Common myeloid progenitor, CD34-positive (primary cell): ENCODE data around the gene TRPM3.
A peak's percentile ranks its signal among the peaks of the same experiment; 100 is the strongest.

Experiments
- CTCF ChIA-PET: fragments of 350-600 bp; sonication (Branson Sonifier 250); formaldehyde crosslinking; loops from one replicate; lab custom pipeline; 2021; ENCODE audit warnings: antibody characterized with exemption; lab: Charles Lee
- POLR2A ChIA-PET: fragments of 350-600 bp; sonication (Branson Sonifier 250); formaldehyde crosslinking; loops from one replicate; lab custom pipeline; 2021; ENCODE audit warnings: antibody characterized with exemption; lab: Charles Lee
- DNase-seq, 3 donors: peaks; one replicate each; pipeline versions ENCODE4 v3.0.0 to v3.0.0-alpha.2; 2013
- H3K27ac ChIP-seq, 2 experiments: 1 replicate in 1 of 2; 2 replicates in 1 of 2; pipeline ENCODE4 v1.7.0; 2013; ENCODE audit warnings: inconsistent platforms in 2 of 2, low read length in 2 of 2, mild to moderate bottlenecking in 2 of 2, low read depth in 1 of 2, moderate library complexity in 1 of 2; ENCODE audit not compliant: severe bottlenecking in 2 of 2, insufficient read depth in 1 of 2, poor library complexity in 1 of 2
- H3K27me3 ChIP-seq, 5 experiments: replicated peaks in 2 of 5; 1 replicate in 3 of 5; 2 replicates in 2 of 5; pipeline versions ENCODE4 v1.6.1 to v1.7.0; 2013; ENCODE audit warnings: low read length in 4 of 5, mild to moderate bottlenecking in 2 of 5, moderate library complexity in 2 of 5, inconsistent platforms in 1 of 5; ENCODE audit not compliant: insufficient read depth in 5 of 5, control insufficient read depth in 4 of 5
- H3K36me3 ChIP-seq, 4 experiments: 1 replicate in 2 of 4; 2 replicates in 2 of 4; pipeline versions ENCODE4 v1.6.1 to v1.7.0; 2013; ENCODE audit warnings: low read length in 3 of 4, control low read depth in 1 of 4, mild to moderate bottlenecking in 1 of 4; ENCODE audit not compliant: control insufficient read depth in 4 of 4, insufficient read depth in 4 of 4
- H3K4me1 ChIP-seq, 4 experiments: 1 replicate in 3 of 4; 2 replicates in 1 of 4; pipeline versions ENCODE4 v1.6.1 to v1.7.1; 2013; ENCODE audit warnings: low read length in 3 of 4, mild to moderate bottlenecking in 3 of 4, control low read depth in 1 of 4, inconsistent platforms in 1 of 4, moderate library complexity in 1 of 4; ENCODE audit not compliant: control insufficient read depth in 4 of 4, insufficient read depth in 4 of 4; ENCODE audit errors: control extremely low read depth in 1 of 4
- H3K4me3 ChIP-seq, 7 experiments: 1 replicate in 4 of 7; 2 replicates in 3 of 7; pipeline versions ENCODE4 v1.5.1 to v1.7.0; 2013; ENCODE audit warnings: mild to moderate bottlenecking in 7 of 7, low read length in 6 of 7, moderate library complexity in 6 of 7, inconsistent platforms in 2 of 7, low read depth in 2 of 7, control low read depth in 1 of 7; ENCODE audit not compliant: insufficient read depth in 4 of 7, control insufficient read depth in 1 of 7; ENCODE audit errors: extremely low read depth in 1 of 7
- H3K9me3 ChIP-seq, 5 experiments: 1 replicate in 4 of 5; 2 replicates in 1 of 5; pipeline versions ENCODE4 v1.6.1 to v1.7.1; 2013; ENCODE audit warnings: low read length in 4 of 5, mild to moderate bottlenecking in 2 of 5, inconsistent platforms in 1 of 5, low read depth in 1 of 5, moderate library complexity in 1 of 5; ENCODE audit not compliant: control insufficient read depth in 4 of 5, insufficient read depth in 2 of 5; ENCODE audit errors: control extremely low read depth in 1 of 5
- WGBS: methylation state at CpG from one replicate; pipeline ENCODE4 v1.1.5; 2013; ENCODE audit not compliant: insufficient coverage; 5-methylcytosine and 5-hydroxymethylcytosine counted together

The TRPM3 gene

DNA sequence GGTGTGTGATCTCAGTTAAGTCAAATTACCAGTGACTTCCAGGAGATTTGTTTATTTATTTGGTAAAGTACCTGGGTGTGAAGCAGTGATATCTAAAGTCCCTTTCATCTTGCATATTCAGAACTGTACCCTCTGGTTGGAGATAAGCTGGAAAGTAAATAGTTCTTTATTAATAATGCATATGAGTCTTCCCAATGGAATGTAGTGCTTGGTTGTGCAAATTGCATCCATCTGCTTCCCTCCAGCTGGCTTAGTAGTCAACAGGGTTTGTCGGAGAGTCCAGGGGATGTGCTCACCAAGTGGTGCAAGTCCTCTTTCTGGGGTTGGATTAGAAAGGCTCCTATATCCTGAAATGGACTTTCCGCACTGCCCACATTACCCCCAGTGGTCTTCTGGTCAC is 42.0 kb downstream of the TRPM3 start:
- H3K27ac ChIP-seq = no peak overlapping the region
- no peaks in the 10 kb centered on the region for H3K27me3 ChIP-seq
- ChIA-PET CTCF (no interaction called here), POLR2A (no interaction called here)
- no peak overlapping the region for H3K4me3 ChIP-seq
- H3K4me1 ChIP-seq = no peaks in the 10 kb centered on the region
- H3K9me3 ChIP-seq = no peaks in the 10 kb centered on the region
- WGBS = 100% methylated on average over 1 of the region's 2 CpGs
- H3K36me3 ChIP-seq = no peaks in the 10 kb centered on the region
- DNase-seq = no peak

GRCh38 chr9:71076096-71076495 is 45.3 kb downstream of the TRPM3 start:
- CTCF ChIA-PET = no interaction called here
- 100% methylated on average over 3 of the region's 6 CpGs for WGBS
- Histone ChIP-seq H3K9me3 (no peaks in the 10 kb centered on the region), H3K36me3 (no peaks in the 10 kb centered on the region), H3K27me3 (no peaks in the 10 kb centered on the region), H3K27ac (no peak overlapping the region), H3K4me3 (no peak overlapping the region), H3K4me1 (no peaks in the 10 kb centered on the region)
- no peak for DNase-seq
- POLR2A ChIA-PET = no interaction called here

DNA sequence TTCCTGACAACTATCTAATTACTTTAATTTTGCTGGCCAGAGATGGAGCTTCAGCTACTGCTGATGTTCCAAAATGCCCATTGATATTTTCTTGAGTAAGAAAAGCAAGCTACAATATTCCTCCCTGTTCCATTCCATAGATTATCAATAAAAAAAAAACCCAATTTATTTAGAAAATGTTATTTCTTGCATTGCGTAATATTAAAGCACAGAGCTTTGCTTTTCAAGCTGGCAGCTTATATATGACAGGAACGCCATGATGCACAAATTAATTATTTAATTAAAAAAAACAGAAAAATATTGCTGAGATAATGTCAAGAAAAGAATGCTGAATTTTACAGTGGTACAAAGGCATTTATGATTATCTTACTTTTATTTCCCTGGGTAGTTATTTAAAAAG is 47.9 kb downstream of the TRPM3 start:
- ChIA-PET POLR2A (no interaction called here), CTCF (no interaction called here)
- Histone ChIP-seq H3K36me3 (no peaks in the 10 kb centered on the region), H3K9me3 (no peaks in the 10 kb centered on the region), H3K4me1 (no peaks in the 10 kb centered on the region), H3K4me3 (no peak overlapping the region), H3K27me3 (no peaks in the 10 kb centered on the region), H3K27ac (no peak overlapping the region)
- no peak for DNase-seq
- no CpG with 5 or more reads among the region's 2 CpGs for WGBS

- 96% methylated on average over 4 of the region's 5 CpGs for WGBS
- H3K36me3 ChIP-seq = no peaks in the 10 kb centered on the region
- CTCF ChIA-PET = interaction anchor here (1.0 kb wide), 1 partner anchor 16 kb away, joined by 3 read pairs; no protein-coding TSS in a partner anchor
- H3K9me3 ChIP-seq = no peaks in the 10 kb centered on the region
- no peak for DNase-seq
- POLR2A ChIA-PET = no interaction called here
- no peak overlapping the region for H3K27ac ChIP-seq
- no peaks in the 10 kb centered on the region for H3K27me3 ChIP-seq
- no peaks in the 10 kb centered on the region for H3K4me1 ChIP-seq
- no peak overlapping the region for H3K4me3 ChIP-seq
These were observed 48.8 kb downstream of the TRPM3 start for GRCh38 chr9:71072587-71072986.

DNA sequence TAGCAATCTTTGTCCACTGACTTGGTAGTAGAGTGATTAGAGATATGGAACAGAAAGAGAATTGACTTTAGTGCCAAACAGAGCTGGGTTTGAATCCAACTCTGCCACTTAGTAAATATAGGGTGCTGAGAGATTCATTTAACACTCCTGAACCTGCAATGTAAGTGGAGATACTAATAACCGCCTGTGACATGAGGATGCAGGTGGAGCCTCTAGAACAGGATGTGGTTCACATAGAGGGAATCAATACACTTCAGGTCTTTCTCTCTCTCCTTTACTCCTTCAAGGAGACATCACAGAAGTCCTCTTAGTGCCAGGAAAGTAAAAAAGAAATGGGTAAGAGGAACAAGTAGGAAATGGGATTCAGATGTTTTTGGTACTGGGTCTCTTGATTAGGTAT is 49.8 kb downstream of the TRPM3 start:
- Histone ChIP-seq H3K27ac (no peak overlapping the region), H3K4me3 (no peak overlapping the region), H3K4me1 (no peaks in the 10 kb centered on the region), H3K9me3 (no peaks in the 10 kb centered on the region), H3K36me3 (no peaks in the 10 kb centered on the region), H3K27me3 (no peaks in the 10 kb centered on the region)
- ChIA-PET POLR2A (no interaction called here), CTCF (no interaction called here)
- WGBS = no CpG with 5 or more reads among the region's 1 CpG
- peak in 2 of 3 donors; percentile 1 to 2 for DNase-seq

DNA sequence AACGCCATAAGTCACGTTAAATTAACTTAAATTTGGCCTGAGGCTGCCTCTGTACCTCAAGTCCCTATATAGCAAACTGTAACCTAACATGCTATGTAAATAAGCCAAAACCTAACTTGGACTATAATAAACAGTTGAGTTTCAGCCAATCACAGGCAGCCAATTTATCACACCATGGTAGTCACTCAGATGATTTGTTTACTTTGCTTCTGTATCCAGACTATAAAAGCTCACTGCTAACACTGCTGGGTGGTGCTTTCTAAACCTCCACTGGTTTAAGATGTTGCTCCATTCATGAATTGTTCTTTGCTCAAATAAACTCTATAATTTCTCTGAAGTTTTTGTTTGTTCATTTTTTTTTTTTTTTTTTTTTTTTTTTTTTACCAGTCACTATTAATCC is 62.8 kb downstream of the TRPM3 start:
- H3K36me3 ChIP-seq = no peaks in the 10 kb centered on the region
- H3K4me3 ChIP-seq = no peak overlapping the region
- WGBS = 100% methylated on average over 2 of the region's 2 CpGs
- ChIA-PET POLR2A (no interaction called here), CTCF (no interaction called here)
- DNase-seq = no peak
- no peaks in the 10 kb centered on the region for H3K27me3 ChIP-seq
- H3K9me3 ChIP-seq = no peaks in the 10 kb centered on the region
- H3K4me1 ChIP-seq = no peaks in the 10 kb centered on the region
- no peak overlapping the region for H3K27ac ChIP-seq

- H3K4me1 ChIP-seq = no peaks in the 10 kb centered on the region
- CTCF ChIA-PET = no interaction called here
These were observed 69.1 kb downstream of the TRPM3 start for GRCh38 chr9:71052287-71052686.

More at GRCh38 chr9:71052287-71052686, 69.1 kb downstream of the TRPM3 start:
- no peak for DNase-seq
- 62% methylated on average over 4 of the region's 4 CpGs for WGBS
- no peaks in the 10 kb centered on the region for H3K36me3 ChIP-seq
- H3K27ac ChIP-seq = no peak overlapping the region
- POLR2A ChIA-PET = no interaction called here
- no peak overlapping the region for H3K4me3 ChIP-seq
- no peaks in the 10 kb centered on the region for H3K9me3 ChIP-seq
- H3K27me3 ChIP-seq = no peaks in the 10 kb centered on the region
